ENCODE data around the gene PLEKHB2. TPM values are rescaled to one million over a fixed set of nuclear protein-coding genes. Genes with fewer than 3 reads are reported as not detected.
"Not testable (repeated sequence)": the region's sequence is repeated elsewhere in the genome, so short reads cannot be mapped to it uniquely, and the experiment has no call there.

The PLEKHB2 gene
- polyA plus RNA-seq, 2 of the 4 experiments (the other 2 are of a cell fraction): 57.5 to 76.6 TPM

DNA sequence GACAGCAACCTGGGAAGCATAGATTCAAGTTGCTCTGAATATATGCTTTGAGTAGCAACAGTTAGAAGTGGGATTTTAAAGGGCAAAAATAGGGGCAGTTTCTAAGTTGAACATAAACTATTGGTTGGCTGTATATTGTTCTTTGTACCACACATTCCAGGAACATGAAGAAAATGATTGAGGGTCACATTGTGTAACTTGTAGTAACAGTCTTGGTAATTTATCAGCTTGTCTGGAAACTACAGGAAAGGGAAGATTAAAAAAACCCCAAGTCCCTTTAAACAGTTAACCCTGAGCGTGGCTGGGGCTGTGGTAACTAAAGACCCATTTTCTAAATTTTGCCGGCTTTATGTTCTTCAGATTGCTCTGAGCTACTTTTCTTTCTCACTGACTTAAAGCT is 7.4 kb downstream of the PLEKHB2 start (continued):
- TF ChIP-seq FOSL2 (IDR thresholded peaks at IDR 0.05) (no peak), FOSL2 (CRISPR knock-in tag; IDR thresholded peaks at IDR 0.05) (no peak)

DNA sequence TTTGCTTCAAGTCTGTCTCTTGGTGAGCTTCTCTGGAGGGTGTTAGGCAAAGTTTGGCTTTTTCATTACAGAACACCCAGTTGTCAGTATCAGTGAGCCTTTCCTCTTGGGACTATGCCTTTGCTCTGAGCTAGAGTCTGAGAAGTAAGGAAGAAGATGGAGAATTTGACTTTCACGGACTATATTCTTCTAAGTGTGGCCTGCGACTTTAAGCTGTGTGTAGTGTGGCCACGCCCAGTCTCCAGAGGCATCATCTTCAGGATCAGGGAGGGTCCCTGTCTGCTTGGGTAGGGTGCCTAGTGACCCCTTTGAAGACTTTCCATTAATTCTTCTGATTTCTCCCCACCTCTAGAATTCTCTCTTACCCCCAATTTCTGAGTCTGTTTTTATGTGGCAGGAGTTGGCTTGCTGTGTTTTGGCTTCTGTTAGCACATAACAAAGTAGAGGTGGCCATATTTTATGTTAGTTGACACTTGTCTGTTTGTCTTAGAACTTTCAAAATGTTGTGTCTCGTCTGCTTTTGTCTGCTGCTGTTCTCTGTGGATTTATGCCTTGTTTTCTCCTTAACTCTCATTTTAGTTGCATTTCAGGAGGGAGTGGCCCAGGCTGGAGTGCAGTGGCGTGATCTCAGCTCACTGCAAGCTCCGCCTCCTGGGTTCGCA is 8.6 kb downstream of the PLEKHB2 start:
- FAIRE-seq (no peak), ATAC-seq (peak; percentile 33 to 59; a peak in 3 of 6 replicates), DNase-seq (ENCODE audit: low read depth in 1 of 2, low spot score in 1 of 2) (no peak)
- no peak overlapping the region for H3K27ac ChIP-seq
- no peak overlapping the region for H3K4me3 ChIP-seq
- no peaks in the 10 kb centered on the region for H3K9me3 ChIP-seq
- H3K4me2 ChIP-seq: no peak overlapping the region
- ChIA-PET CTCF (interaction anchor here (1.5 kb wide), 1 partner anchor 40 kb away, joined by 4 read pairs; no protein-coding TSS in a partner anchor), POLR2A (no interaction called here)
- TF ChIP-seq POLR2AphosphoS2 (conservative IDR thresholded peaks at IDR 0.05; ENCODE audit: low read length) (no peak), CHD2 (IDR thresholded peaks at IDR 0.05; ENCODE audit: low read length, partially characterized antibody) (no peak), NPAS2 (CRISPR knock-in tag; IDR thresholded peaks at IDR 0.05; ENCODE audit: borderline replicate concordance) (no peak), RAD21 (conservative IDR thresholded peaks at IDR 0.05 in 1 of 2, IDR thresholded peaks at IDR 0.05 in 1 of 2) (no peak), ZSCAN20 (CRISPR knock-in tag; IDR thresholded peaks at IDR 0.05) (no peak), JUNB (IDR thresholded peaks at IDR 0.05) (no peak), MAZ (IDR thresholded peaks at IDR 0.05; ENCODE audit: borderline replicate concordance, low read depth, low read length) (no peak)
- WGBS (ENCODE audit: missing lambda C conversion rate): 92% methylated on average over 7 of the region's 7 CpGs
- peaks cover 3% of the 10 kb centered on the region; the same call in 1 of the 3 replicates for H3K4me1 ChIP-seq

DNA sequence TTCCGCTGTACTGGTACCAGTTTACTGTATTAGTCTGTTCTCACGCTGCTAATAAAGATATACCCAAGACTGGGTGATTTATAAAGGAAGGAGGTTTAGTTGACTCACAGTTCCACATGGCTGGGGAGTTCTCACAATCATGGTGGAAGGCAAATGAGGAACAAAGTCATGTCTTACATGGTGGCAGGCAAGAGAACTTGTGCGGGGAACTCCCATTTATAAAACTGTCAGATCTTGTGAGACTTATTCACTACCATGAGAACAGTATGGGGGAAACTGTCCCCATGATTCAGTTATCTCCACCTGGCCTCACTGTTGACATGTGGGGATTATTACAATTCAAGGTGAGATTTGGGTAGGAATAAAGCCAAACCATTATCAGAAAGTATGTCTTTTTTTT is 9.8 kb downstream of the PLEKHB2 start:
- H3K4me2 ChIP-seq; FAIRE-seq; H3K9me3 ChIP-seq; CTCF ChIA-PET; H3K4me1 ChIP-seq; ATAC-seq; DNase-seq (ENCODE audit: low read depth in 1 of 2, low spot score in 1 of 2); H3K4me3 ChIP-seq; H3K27ac ChIP-seq; POLR2A ChIA-PET: not testable (repeated sequence)
- WGBS (ENCODE audit: missing lambda C conversion rate): 100% methylated on average over 3 of the region's 3 CpGs

DNA sequence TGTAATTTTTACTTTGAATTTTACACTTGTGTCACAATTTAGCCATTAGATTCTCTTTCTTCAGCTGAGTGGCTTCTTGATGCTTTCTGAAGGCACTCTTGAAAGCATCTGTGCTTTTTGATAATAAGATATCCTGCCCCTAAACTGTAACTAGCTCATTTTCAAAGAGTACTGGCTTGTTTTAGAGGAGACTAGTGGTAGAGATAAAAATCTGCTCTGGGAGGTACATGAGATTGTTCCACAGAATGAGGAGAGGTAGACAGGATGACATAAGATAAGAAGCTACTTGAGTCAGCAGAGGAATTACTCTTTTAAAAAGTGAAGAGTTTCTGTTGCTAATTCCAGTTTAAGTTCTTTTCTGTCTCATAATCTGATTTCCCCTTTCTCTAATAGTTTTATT is 10.6 kb downstream of the PLEKHB2 start:
- no peak for DNase-seq (ENCODE audit: low read depth in 1 of 2, low spot score in 1 of 2)
- H3K27ac ChIP-seq: no peak overlapping the region
- no peak for FAIRE-seq
- H3K4me3 ChIP-seq: no peak overlapping the region
- H3K4me1 ChIP-seq: peaks cover 6% of the 10 kb centered on the region; the same call in 1 of the 3 replicates
- no peak overlapping the region for H3K4me2 ChIP-seq
- POLR2A ChIA-PET: no interaction called here
- TF ChIP-seq CHD2 (IDR thresholded peaks at IDR 0.05; ENCODE audit: low read length, partially characterized antibody) (no peak), POLR2AphosphoS2 (conservative IDR thresholded peaks at IDR 0.05; ENCODE audit: low read length) (no peak), KDM5A (IDR thresholded peaks at IDR 0.05) (no peak), ZNF302 (CRISPR knock-in tag; IDR thresholded peaks at IDR 0.05) (no peak), GATA3 (IDR thresholded peaks at IDR 0.05; ENCODE audit: borderline replicate concordance) (no peak), ZFP36 (IDR thresholded peaks at IDR 0.05; ENCODE audit: borderline replicate concordance, partially characterized antibody) (no peak), HEYL (CRISPR knock-in tag; IDR thresholded peaks at IDR 0.05) (no peak), SREBF2 (IDR thresholded peaks at IDR 0.05) (no peak), FOXS1 (CRISPR knock-in tag; IDR thresholded peaks at IDR 0.05) (no peak), JUN (IDR thresholded peaks at IDR 0.05) (no peak), BHLHE40 (IDR thresholded peaks at IDR 0.05; ENCODE audit: low read depth, low read length) (no peak)
- TF ChIP-seq, protein P1, sequence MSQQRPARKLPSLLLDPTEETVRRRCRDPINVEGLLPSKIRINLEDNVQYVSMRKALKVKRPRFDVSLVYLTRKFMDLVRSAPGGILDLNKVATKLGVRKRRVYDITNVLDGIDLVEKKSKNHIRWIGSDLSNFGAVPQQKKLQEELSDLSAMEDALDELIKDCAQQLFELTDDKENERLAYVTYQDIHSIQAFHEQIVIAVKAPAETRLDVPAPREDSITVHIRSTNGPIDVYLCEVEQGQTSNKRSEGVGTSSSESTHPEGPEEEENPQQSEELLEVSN (IDR thresholded peaks at IDR 0.05; ENCODE audit: borderline replicate concordance, low read depth): no peak
- TF ChIP-seq, protein P2, sequence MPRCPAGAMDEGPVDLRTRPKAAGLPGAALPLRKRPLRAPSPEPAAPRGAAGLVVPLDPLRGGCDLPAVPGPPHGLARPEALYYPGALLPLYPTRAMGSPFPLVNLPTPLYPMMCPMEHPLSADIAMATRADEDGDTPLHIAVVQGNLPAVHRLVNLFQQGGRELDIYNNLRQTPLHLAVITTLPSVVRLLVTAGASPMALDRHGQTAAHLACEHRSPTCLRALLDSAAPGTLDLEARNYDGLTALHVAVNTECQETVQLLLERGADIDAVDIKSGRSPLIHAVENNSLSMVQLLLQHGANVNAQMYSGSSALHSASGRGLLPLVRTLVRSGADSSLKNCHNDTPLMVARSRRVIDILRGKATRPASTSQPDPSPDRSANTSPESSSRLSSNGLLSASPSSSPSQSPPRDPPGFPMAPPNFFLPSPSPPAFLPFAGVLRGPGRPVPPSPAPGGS (IDR thresholded peaks at IDR 0.05): no peak
- TF ChIP-seq, protein P3, sequence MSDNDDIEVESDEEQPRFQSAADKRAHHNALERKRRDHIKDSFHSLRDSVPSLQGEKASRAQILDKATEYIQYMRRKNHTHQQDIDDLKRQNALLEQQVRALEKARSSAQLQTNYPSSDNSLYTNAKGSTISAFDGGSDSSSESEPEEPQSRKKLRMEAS (IDR thresholded peaks at IDR 0.05): no peak
- TF ChIP-seq, protein P4, sequence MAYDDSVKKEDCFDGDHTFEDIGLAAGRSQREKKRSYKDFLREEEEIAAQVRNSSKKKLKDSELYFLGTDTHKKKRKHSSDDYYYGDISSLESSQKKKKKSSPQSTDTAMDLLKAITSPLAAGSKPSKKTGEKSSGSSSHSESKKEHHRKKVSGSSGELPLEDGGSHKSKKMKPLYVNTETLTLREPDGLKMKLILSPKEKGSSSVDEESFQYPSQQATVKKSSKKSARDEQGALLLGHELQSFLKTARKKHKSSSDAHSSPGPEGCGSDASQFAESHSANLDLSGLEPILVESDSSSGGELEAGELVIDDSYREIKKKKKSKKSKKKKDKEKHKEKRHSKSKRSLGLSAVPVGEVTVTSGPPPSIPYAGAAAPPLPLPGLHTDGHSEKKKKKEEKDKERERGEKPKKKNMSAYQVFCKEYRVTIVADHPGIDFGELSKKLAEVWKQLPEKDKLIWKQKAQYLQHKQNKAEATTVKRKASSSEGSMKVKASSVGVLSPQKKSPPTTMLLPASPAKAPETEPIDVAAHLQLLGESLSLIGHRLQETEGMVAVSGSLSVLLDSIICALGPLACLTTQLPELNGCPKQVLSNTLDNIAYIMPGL (CRISPR knock-in tag; IDR thresholded peaks at IDR 0.05; ENCODE audit: borderline replicate concordance): no peak
- TF ChIP-seq, protein P5, sequence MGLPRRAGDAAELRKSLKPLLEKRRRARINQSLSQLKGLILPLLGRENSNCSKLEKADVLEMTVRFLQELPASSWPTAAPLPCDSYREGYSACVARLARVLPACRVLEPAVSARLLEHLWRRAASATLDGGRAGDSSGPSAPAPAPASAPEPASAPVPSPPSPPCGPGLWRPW (IDR thresholded peaks at IDR 0.05): no peak
- no peaks in the 10 kb centered on the region for H3K9me3 ChIP-seq
- CTCF ChIA-PET: no interaction called here
- ATAC-seq: no peak

All from A549 (cell line).